HG03521 (cell line): ENCODE results near the gene APC.
"Not testable (repeated sequence)": the region's sequence is repeated elsewhere in the genome, so short reads cannot be mapped to it uniquely, and the experiment has no call there.

Source experiments
- ATAC-seq: cut with Tn5 transposase; IDR thresholded peaks from one replicate; pipeline ENCODE4 v1.9.1; 2021; ENCODE audit warnings: mild to moderate bottlenecking, moderate library complexity; ENCODE audit not compliant: unreplicated experiment

APC gene

DNA sequence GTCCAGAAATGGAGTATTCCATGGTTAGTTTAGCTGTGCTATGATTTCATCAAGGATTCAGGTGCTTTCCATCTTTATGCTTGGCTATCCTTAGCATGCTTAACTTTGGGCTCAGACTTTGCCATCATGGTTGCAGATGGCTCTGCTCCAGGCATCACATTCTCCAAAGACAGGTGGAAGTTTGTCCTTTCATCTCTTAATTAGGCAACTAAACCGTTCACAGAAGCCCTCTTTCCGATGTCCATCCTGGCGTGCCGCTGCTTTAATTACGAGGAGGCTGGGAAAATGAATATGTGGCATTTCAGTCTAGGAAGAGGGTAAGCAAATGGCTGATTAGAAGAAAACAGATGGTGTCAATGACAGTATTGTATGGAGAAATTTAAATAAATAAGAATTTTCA, 24.5 kb upstream of the APC start:
- no peak for ATAC-seq

DNA sequence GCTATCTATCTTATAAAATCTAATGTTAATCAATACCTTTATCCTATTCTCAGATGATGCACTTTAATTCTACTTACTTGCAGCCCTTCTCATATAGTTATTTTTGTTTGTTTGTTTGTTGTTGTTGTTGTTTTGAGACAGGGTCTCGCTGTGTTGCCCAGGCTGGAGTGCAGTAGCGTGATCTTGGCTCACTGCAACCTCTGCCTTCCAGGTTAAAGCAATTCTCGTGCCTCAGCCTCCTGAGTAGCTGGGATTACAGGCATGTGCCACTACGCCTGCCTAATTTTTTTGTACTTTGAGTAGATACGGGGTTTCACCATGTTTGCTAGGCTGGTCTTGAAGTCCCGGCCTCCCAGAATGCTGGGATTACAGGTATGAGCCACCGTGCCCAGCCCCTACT, 20.8 kb upstream of the APC start:
- ATAC-seq = not testable (repeated sequence)

DNA sequence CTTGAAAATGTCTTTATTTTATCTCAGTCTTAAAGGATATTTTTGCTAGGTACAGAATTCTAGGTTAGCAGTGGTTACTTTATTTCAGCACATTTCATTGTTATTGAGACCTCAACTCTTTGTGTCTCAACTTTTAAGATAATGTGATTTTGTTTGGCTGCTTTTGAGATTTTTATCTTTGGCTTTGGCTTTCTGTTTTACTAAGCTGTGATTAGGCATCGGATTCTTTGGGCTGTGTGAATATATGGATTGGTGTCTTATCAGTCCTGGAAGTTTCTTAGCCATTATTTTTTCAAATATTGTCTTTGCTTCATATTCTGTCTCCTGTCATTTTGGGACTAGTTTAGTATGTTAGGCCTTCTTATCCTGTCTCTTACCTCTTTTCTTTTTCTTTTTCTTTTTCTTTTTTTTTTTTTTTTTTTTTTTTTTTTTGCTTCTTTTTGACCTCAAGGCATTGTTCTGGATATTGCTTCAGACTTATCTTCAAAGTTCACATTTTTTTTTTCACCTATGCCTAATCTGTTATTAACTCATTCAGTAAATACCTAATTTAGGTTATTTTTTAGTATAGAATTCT, 20.1 kb upstream of the APC start:
- no peak for ATAC-seq

DNA sequence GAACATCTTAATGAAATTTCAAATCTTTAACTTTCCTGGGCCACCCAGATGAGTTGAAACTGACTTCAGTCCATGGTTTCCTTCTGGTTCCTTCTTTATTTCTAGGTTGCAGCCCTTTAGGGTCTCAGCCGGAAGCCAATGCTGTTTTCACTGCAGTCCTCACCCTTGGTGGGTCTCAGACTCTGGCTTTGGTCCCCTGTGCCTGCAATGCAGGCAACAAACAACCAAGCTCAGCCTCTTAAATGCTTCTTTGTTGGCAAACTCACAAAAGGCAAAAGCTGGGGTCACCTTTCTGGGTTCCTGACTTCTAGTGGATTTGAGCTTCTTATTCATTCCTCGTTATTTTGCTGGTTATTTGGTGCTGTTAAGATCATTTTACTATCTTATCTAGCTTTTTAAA, 19.3 kb upstream of the APC start:
- no peak for ATAC-seq

DNA sequence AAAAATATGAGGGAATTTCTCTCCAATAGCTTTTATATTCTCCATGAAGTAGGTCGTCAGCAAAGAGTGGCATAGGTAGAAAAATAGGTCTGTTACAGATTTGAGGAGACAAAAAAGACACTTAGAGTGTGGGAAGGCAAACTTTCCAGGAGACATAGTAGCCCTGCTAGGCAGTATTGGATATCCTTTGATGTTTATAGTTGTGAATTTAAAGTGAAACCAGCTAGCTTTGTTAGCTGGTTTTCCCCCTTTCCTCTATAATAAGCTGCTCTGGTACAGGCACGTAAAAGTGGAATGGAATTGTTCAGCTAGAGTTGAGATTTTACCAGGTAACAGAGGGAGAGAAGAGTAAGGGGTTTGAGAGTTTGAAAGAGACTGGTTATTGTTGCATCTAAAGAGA, 17.1 kb upstream of the APC start:
- ATAC-seq = no peak

DNA sequence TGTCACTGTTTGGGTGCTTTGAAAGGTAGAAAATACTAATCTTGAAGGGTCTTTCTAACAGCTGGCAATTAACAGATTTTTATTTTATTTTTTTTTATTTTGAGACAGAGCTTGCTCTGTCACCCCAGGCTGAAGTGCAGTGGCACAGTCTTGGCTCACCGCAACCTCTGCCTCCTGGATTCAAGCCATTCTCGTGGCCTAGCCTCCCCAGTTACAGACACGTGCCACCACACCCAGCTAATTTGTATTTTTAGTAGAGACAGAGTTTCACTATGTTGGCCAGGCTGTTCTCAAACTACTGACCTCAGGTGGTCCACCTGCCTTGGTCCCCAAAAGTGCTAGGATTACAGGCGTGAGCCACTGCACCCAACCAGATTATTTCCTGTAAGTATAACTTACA, 12.8 kb upstream of the APC start:
- ATAC-seq = no peak

DNA sequence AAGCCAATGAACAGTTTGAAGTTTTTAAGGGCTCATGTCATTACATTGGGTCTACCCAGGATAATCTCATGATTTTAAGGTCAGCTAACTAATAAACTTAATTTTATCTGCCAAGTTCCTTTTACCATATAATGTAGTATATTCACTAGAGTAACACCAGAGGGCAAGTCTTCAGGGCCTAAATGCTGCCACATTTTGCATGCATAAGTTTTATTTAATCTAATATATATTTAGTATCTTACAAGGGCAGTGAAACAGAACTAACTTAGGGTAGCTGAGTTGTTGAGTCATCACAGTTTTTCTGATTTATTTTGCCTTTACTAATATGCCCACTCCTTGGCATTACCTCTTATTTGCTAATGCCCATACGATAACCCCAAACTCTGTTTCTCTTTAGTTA, 8.1 kb upstream of the APC start:
- no peak for ATAC-seq

DNA sequence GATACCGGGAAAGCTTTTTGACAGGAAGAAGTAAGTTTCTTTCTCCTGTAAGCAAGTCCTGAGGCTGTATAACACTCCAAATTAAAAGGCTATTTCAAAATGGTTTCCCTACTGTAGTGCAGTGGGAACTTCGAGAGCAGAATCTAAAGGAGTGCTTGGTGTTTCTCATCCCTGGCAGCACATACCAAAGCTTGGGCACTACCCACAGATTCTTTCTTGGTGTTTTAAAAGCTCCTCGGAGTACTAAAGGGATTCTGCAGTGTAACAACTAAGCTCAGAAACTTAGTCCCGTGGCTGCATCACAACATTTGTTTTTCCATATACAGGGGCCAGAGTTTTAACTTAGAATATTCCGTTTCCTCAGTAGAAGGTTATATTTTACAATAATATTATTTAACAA, 5.6 kb upstream of the APC start:
- no peak for ATAC-seq

DNA sequence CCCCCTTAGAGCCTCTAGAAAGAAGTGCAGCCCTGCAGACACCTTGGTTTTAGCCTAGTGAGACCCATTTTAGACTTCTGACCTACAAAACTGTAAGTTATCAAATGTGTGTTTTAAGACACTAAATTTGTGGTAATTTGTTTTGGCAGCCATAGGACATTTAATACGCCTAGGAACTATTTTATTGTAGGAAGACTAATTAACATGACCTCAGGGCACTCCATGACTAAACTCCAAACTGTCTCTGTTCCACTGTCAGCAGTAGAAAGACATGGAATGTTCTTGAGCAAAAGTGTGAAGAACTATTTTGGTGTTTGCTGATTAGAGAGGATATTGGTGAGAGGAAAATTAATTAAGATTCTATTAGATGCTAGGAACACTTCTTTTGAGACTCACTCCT, 4.1 kb upstream of the APC start:
- ATAC-seq = no peak

DNA sequence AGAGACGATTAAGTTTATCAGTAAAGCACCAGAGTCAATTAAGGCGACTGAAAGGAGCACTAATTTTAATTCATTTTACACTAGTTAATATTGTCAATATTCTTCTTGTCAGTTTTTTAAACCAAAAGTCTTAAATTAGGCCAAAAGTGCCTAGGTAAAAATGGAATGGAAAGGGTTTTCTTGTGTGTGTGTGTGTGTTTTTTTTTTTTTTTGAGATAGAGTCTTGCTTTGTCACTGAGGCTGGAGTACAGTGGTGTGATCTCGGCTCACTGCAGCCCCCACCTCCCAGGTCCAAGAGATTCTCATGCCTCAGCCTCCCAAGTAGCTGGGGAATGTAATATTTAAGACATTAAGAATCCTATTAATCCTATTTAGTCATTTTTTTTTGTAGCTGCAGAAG, 3.1 kb upstream of the APC start:
- ATAC-seq = no peak

DNA sequence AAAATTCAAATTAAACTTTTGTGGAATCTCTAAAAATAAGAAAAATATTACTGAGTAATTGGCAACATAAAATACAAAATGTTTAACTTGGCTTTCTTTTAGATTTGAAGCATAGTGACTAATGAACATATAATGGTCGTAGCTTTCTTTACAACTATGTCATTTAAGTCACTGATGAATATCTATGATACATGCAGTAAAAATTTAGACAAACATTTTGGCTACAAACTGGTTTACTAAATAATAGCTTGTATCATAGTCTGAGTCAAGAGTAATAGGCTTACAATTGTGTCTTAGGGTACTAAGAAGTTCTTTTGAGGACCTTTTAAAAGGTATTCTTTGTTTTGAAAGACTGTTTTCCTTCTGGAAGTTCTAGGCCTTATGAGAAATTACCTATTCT, 2.0 kb upstream of the APC start:
- no peak for ATAC-seq

DNA sequence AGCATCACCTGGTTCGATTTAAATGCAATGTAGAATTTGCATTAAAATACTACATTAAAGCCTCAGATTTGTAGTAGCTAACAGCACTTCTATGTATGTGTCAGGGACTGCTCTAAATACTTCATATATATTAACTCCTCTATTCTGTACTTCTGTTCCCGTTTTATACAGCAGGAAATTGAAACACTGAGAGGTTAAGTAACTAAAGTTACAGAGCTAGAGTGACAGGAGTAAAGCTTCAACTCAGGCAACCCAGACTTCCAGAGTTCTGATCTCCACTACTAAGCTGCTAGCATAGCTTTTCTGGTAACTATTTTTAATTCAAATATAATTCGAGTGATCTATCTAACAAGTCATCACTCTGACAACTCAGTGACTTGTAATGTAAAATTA, 619 bp upstream of the APC start:
- ATAC-seq = no peak

DNA sequence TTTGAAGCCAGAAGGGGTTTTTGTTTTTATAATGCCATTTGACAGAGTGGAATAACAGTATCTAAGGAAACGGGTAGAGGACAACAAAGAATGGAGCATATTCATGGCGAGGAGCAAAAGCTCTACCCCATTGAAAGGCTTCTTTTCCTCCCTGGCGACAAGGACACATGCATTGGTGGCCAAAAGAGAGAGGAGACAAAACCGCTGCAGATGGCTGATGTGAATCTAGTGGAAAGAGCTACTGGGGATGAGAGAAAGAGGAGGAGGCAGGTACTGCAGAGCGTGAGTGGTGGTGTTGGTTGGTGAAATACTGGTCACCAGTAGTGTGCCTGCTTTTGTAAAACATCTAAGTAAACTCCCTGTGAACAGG, 491 bp downstream of the APC start:
- peak; percentile 25 for ATAC-seq

DNA sequence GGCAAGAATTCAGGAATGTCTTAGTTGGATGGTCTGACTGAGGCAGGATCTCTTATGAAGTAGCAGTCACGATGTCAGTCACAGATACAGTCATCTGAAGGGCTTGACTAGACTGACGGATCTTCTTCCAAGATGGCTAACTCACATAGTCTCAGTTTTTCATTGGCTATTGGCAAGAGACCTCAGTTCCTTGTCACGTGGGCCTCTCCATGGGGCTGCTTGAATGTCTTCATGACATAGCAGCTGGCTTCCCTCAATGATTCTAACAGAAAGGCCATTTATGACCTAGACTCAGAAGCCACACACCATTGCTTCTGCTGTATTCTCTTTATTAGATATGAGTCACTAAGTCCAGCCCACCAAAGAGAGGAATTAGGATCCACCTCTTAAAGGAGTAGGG, 4.7 kb downstream of the APC start:
- ATAC-seq = no peak

DNA sequence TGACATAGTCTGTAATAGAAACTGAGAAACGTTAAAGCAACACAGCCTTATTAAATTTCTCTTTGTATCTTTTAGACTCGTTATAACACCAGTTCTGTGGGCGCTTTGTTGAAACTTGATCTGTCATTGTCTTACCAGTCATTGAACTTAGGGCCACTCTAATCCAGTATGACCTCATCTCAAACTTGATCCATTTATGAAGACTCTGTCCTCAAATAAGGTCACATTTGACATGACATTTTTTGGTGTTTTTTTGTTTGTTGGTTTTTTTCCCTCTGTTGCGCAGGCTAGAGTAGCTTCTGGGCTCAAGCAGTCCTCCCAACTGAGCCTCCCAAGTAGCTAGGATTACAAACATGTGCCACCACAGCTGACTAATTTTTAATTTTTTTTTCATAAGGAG, 5.9 kb downstream of the APC start:
- no peak for ATAC-seq

DNA sequence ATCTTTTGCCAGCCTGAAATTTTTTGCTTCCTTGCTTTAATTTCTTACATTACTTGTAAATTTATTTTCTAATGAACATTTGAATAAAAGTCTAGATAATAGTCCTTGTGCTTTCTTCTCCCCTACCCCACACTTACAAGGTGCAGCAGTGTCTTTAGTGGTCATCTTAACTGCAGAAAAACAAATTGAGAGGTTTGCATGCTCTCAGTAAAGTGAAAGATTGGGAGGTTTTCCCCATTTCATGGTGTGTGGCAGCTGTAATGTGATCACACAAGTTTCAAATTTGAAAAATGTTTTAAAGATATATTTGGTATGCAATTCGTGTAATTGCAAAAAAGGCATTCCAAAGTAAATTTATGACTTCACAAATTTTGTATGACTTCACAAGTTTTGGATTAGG, 14.7 kb downstream of the APC start:
- ATAC-seq = no peak

DNA sequence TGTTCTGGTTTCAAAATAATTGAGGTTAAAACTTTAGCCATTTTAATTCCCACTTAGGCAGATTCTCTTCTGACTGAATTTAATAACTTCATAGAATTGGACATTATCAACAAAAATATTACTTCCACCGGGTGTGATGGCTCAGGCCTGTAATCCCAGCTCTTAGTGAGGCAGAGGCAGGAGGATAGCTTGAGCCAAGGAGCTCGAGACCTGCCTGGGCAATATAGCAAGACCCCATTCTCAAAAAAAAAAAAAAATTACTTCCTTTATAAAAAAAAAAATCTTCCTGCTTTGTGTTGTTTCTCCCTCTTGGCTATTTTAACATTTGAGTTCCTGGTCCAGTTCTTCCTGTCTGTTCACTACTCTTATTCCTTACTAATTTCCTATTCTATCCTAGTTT, 18.0 kb downstream of the APC start:
- ATAC-seq = no peak

DNA sequence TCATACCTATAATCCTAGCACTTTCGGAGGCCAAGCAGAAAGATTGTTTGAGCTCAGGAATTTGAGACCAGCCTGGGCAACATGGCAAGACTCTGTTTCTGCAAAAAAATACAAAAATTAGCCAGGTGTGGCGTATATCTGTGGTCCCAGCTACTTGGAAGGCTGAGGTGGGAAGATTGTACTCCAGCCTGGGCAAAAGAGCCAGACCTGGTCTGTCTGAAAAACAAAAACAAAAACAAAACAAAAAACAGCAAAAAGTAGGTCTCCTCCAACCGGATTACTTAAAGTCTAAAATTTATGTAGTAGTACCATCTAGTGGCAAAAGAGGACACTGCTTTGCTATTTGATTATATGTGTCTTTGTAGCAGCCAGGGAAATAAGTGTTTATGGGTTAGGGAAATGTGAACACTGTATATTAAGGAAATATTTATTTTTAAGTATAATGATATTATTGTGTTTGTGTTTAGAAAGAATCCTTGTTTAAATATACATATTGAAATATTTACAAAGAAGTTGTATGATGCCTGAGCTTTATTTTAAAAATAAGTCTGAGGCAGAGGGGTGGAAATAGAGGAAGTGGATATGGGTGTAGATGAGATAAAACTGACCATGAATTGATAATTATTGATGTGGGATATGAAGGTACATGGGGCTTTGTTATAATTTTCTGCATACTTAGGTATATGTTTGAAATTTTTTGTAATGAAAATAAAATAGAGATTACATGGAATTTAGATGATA, 20.0 kb downstream of the APC start:
- peak; percentile 86 for ATAC-seq

DNA sequence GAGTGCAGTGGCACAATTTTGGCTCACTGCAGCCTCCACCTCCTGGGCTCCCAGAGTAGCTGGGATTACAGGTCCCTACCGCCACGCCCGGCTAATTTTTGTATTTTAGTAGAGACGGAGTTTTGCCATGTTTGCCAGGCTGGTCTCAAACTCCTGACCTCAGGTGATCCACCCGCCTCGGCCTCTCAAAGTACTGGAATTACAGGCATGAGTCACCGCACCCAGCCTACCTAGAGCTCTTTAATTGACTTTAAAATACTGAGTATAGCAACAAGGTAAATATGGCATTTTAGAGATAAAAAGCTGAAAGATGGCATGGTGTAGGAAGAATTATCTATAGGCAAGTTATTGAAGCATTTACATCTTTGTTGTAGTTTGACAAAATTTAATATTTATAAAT, 21.0 kb downstream of the APC start:
- no peak for ATAC-seq

DNA sequence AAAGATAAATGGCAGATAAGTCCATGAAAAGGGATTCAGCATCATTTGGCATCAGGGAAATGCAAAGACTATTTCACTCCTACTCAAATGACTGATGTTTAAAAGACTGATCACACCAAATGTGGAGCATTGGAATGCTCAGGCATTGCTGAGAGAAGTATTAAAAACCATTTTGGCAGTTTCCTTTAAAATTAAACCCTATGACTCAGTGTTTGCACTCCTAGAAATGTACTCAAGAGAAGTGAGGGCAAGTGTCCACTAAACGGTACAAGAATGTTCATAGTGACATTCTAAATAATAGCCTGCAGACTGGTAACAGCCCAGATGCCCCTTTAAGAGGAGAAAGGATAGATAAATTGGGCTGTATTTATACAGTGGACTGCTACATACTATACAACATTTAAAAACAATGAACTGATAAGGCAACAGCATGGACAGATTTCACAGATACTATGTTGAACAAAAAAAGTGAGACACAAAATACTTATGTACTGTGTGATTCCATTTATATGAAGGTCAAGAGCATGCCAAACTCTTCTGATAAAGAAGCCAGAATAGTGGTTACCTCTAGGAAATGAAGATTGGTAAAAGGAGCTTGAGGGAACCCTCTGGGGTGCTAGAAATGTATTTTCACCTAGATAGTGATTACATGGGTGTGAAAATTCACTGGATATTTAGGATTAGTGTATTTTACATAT, 24.6 kb downstream of the APC start:
- no peak for ATAC-seq

DNA sequence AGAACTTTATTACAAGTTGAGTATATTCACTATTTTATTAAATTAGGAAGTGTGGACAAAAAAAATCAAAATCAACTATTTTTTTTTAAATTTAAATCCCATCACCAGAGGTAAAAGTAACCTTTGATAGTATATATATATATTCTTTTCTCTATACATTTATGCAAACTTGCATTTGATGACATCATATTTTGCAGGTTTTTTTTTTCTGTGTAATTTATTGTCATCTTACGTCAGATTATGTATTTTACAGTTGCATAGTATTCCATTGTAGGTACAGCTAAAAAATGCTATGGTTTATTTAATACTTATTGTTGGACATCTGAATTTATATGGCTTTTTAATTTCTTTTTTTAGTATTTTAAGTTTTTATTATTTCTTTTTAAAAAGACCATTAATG, 25.5 kb downstream of the APC start:
- no peak for ATAC-seq

DNA sequence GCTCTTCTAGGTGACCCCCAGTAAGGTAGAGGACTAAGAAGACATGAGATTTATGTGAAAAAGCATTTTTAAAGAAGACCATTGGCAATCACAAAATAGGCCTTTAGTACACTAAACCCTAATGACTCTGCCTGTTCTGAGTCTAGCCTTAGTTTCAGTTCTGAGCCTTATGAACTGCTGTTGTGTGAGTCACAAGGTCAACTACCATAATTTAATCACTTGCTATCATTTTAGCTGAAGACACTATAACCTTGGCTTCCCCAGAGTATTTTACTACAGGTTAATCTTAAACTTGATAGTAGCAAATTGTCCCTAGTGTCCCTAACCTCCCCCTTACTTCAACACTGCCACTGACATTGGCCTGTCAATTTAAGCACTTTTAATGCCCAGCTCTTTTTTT, 34.4 kb downstream of the APC start:
- ATAC-seq = no peak
